NCI-H1417 treated with DMSO at 0.1 percent for 48 hours (cell line): Measurements from ENCODE around the gene SULT1C3.
"Not testable (repeated sequence)": the region's sequence is repeated elsewhere in the genome, so short reads cannot be mapped to it uniquely, and the experiment has no call there.

Source experiments
- DNase-seq: peaks from one replicate; lab custom pipeline; 2025; lab: John Stamatoyannopoulos, UW

The SULT1C3 gene

GRCh38 chr2:108244667-108245414 lies 5.1 kb downstream of the SULT1C3 start:
- DNase-seq: no peak

DNA sequence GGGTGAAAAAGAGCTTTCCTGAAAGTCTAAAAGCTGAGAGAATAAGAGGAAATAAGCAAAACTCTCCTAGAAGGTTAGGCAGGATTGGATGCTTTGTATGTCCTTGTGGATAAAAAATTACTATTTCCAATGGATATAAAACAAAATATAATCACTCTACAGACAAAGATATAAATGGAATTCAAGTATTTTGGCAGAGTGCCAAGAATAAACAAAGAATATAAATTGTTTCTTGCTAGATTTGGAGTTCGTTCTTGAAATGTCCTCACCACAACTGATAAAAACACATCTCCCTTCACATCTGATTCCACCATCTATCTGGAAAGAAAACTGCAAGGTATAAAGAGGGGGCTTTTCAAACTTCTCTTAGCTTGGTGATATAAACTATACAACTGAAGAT lies 13.3 kb downstream of the SULT1C3 start:
- no peak for DNase-seq

DNA sequence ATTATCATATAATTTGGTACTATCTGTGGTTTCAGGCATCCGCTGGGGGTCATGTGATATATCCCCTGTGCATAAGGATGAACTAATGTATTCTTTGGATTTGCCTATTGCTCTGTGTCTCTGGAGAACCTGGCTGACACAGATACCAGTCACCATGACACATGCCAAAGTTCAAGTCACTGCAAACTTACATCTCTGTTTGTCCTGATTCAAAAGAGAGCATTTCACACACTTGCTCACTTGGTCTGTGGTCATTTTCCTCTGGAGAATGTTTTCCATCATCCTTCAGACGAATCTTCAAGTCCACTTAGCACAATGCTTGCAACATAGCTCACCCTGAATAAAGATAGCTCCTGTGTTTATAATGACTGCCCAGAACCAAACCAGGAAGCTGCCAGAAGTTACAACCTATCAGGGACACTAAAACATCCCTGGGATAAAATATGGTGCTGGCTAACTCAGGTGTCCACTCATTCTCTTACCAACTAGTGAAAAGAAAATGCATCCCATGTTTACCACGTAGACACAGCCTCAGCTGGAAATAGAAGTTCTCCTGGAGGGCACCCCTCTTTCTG lies 18.1 kb downstream of the SULT1C3 start:
- no peak for DNase-seq

- DNase-seq: no peak
Observed at GRCh38 chr2:108260773-108261172, 21.0 kb downstream of the SULT1C3 start.

GRCh38 chr2:108262036-108262435 lies 22.3 kb downstream of the SULT1C3 start:
- DNase-seq: no peak

DNA sequence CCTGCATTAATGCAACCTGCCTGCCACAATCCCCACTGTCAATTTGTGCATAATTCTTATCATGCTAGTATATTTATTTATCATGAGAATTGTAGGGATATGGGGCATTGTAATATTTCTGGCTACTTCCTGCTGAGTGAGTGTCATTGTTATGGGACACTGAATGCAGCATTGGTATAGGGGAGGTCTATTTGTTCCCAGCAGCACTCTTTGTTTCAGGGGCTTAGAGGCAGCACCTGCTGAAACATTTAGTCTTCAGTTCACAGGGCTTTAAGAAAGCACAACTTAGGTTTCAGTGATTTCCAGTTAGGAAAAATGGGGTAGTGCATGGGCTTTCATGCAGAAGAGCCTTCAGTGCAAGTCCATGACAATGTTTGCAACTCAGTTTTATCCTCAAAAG lies 23.6 kb downstream of the SULT1C3 start:
- no peak for DNase-seq

GRCh38 chr2:108266218-108266617 lies 26.4 kb downstream of the SULT1C3 start:
- DNase-seq: no peak

GRCh38 chr2:108267101-108267500 lies 27.3 kb downstream of the SULT1C3 start:
- DNase-seq: no peak

- DNase-seq: no peak
Observed at GRCh38 chr2:108268001-108268400, 28.2 kb downstream of the SULT1C3 start.

DNA sequence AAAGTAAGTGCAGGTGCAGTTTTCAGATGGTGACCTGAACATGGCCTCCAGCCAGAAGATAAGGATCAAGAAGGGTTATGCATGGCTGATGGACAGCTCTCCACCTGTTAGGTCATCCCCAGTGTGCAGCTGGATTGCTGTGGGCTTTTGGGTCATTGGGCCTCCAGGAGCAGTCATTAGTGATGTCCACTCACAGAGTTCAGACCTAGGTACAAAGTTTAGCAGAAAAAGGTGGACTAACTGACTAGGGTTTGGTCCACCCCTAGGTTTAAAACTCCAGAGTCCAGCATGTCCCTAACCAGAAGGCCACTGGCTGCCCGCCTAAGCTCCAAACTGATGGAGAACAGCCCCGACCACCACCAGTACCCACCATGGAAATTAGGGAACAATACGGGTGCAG lies 30.6 kb downstream of the SULT1C3 start:
- DNase-seq: no peak

- no peak for DNase-seq
Observed at GRCh38 chr2:108270768-108271506, 31.2 kb downstream of the SULT1C3 start.

- no peak for DNase-seq
Observed at GRCh38 chr2:108271691-108272253, 32.0 kb downstream of the SULT1C3 start.

DNA sequence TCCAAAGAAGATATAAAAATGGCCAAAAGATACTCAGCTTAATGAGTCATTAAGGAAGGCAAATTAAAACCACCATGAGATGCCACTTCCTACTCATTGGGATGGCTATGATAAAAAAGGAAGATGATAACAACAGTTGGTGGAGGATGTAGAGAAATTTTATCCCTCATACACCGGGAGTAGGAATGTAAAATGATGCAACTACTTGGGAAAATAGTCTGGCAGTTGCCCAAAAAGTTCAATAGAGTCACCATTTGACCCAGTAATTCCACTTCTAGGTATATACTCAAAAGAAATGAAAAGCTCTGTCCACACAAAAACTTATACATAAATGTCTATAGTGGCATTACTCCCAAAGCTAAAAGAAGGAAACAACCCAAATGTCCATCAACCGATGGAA lies 38.9 kb downstream of the SULT1C3 start:
- DNase-seq: no peak

- DNase-seq: no peak
Observed at GRCh38 chr2:108279468-108279867, 39.7 kb downstream of the SULT1C3 start.

DNA sequence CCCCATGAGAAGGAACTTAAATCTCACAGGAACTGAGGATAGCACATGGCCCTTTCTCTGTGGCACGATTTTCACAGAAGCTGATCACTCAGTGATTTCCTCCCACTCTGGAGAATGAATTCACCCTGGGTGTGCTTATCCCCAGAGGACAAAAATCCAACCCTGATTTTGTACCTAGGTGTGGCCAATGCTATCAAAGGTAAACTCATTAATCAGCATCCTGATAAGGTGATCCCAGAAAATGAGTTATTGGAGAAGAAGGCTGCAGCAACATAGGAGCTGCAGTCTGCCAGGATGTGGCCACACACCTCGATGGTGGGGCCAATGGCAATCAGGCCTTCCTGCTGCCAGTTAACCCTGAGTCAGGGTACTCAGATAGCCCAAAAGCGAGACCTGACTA lies 40.7 kb downstream of the SULT1C3 start:
- no peak for DNase-seq

DNA sequence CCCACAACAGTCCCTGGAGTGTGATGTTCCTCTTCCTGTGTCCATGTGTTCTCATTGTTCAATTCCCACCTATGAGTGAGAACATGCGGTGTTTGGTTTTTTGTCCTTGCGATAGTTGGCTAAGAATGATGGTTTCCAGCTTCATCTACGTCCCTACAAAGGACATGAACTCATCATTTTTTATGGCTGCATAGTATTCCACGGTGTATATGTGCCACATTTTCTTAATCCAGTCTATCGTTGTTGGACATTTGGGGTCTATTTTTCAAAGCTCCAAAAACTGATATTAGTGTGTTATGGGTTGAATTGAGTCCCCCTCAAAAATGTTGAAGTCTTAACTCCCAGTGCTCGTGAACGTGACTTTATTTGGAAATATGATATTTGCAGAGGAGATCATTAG lies 44.8 kb downstream of the SULT1C3 start:
- DNase-seq: not testable (repeated sequence)

- no peak for DNase-seq
Observed at GRCh38 chr2:108285616-108286015, 45.8 kb downstream of the SULT1C3 start.

DNA sequence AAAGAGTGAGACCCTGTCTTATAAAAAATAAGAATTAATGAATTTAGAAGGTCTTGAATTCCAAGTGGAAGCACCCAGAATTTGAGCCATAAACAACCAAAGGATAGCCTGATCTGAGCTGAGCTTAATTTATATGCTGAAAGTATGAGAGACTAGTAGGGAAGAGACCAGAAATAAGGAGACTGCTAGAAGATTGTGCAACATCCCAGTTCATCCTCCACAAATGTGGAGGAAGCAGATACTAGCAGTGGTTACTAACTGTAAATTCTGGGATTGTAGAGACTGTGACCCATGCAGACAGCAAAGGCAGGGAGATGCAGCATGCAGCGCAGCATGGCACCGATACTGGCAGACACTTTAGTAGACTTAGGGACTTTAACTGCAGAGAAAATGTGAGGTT lies 47.4 kb downstream of the SULT1C3 start:
- no peak for DNase-seq

DNA sequence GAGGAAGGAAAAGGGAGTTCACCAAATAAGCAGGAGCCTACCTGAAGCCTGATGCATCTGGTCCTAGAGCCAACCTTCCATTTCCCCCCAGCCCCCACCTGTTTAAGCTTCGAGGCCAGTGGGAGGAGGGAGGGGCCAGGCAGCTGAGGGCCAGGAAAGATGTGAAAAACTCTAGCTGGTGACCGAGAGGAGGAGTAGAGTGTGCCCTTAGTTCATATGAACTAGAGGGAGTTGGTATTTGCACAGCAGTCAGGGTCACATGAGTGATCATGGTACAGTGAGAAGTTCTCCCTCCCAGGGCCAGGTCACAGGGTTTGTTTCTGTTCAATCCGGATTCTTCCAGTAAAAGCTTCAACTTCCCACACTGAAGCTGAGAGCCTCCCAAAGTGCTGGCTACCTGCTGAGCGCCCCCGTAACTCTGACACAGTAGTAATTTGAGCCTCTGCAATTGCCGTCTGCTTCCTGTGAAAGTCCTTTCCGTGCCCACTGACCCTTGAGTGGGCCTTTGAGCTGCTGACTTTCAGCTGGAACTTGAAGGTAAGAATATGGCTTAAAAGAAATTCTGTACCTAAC lies 48.9 kb downstream of the SULT1C3 start, which contains the start of gene SULT1C2:
TSS of gene SULT1C2 (plus strand) at position 362 of the 573 bp plus-strand sequence. CDS start 4,773 bp downstream, outside the sequence.
- no peak for DNase-seq

GRCh38 chr2:108293850-108294249 lies 54.1 kb downstream of the SULT1C3 start:
- no peak for DNase-seq

DNA sequence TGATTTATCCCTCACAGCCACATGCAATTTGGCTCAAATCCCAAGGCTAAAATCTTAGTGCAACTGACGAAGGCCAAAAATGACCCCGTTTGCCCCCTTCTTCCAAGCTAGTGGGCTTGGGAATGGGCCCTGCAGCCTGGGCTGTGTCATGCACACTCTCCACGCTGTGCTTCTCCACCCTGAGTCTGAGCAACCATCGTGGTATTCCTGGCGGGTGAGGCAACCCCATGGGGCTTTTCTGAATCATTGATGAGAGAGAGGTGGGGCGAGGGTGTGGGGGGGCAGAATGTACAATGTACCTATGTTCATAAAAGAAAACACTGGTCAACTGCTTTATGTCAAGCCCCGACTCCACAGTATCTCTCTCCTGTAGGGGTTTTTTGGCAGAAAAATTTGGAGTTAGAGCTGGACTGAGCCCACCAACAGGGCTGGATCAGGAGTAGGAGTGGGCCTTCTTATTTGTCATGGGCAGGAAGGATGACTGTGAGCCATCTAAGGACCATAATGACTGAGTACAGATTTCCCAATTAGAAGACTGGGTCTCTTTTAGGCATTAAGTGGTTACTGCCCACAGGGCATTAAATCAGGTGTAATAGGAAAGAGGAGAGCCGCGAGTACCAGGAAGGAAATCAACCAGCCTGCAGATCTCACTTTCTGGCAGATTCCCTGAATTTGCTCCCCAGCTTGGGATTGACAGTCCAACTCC lies 57.8 kb downstream of the SULT1C3 start:
- no peak for DNase-seq

DNA sequence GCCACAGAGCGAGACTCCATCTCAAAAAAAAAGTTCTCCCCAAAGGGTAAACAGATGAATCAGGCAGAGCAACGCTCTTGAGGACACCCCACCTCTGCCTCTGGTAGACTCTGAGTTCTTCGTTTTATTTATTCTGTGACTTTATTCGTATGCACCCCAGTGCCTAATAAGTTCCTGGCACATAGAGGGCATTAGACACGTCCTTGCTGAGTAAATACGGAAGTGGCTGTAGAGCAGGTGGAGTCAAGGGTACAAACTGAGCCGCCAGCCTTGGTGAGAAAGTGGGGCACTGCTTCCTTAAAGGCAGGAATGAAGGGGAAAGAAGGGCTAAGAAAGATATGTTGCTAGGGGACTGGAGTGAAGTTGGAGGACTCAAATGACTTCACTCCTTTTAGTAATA lies 61.8 kb downstream of the SULT1C3 start:
- no peak for DNase-seq
